Left colon (tissue), 2 donors: ENCODE measurements around the gene MAPK4. TPM values are rescaled to one million over a fixed set of nuclear protein-coding genes. Genes with fewer than 3 reads are reported as not detected.
A peak's percentile ranks its signal among the peaks of the same experiment; 100 is the strongest.
"Not testable (repeated sequence)": the region's sequence is repeated elsewhere in the genome, so short reads cannot be mapped to it uniquely, and the experiment has no call there.

ENCODE experiments used
- ATAC-seq: fragments of 200-7000 bp; cut with Tn5 transposase; one replicate; pipeline ENCODE4 v1.9.1; 2020; ENCODE audit warnings: mild to moderate bottlenecking, moderate library complexity
- DNase-seq, 2 donors: peaks; one replicate each; pipeline ENCODE4 v3.0.0-alpha.2; 2020
- intact Hi-C, 2 donors: fragments of 100-400 bp; cut with DNase I in 1 of 2; cut with micrococcal nuclease in 1 of 2; formaldehyde crosslinking; loops; one replicate each; pipeline versions ENCODE4 v1.11.2 to v1.14.0; 2022; cut with DNase I, micrococcal nuclease
- long read RNA-seq: library from polyadenylated mRNA; unstranded; transcript quantifications from one replicate; pipeline ENCODE4 v2.0.0, GENCODE V29; 2021
- total RNA-seq, 2 donors: library from RNA; stranded (reverse); fragmentation: NEBNext Ultra II Directional; extraction: Animal tissue kit (Norgen Biotek cat#: 25700); gene quantifications; one replicate each; pipeline ENCODE4 v1.2.1, GENCODE V29; 2021
- donor health status: DM: no; HTN: no; CAD: no.
- donor health status: DM: yes; HTN: yes; CAD: no.

Gene MAPK4
- 1 to 10 TPM in 1 of 2 donors, under 1 TPM in 1; 0.12 to 1.6 TPM for total RNA-seq
- long read RNA-seq: 0 reads

- DNase-seq (peak in 1 of 2 donors; percentile 54), ATAC-seq (peak; percentile 93)
- intact Hi-C loops: no loop called here
These were observed at the start of gene MAPK4 for GRCh38 chr18:50559752-50560680. Gene MAPK4, plus strand, starts transcription at chr18:50560087. Its CDS starts 103,872 bp downstream, at chr18:50663959.

DNA sequence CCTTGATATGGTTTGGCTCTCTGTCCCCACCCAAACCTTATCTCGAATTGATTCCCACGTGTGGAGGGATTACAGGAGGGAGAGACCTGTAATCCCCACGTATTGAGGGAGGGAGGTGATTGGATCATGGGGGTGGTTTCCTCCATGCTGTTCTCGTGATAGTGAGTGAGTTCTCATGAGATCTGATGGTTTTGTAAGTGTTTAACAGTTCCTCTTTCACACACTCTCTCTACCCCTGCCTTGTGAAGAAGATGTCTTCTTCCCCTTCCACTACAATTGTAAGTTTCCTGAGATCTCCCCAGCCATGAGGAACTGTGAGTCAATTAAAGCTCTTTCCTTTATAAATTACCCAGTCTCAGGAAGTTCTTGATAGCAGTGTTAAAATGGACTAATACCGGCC lies 42.6 kb upstream of the MAPK4 start:
- intact Hi-C loops, DNase-seq, ATAC-seq: not testable (repeated sequence)

GRCh38 chr18:50518787-50519546 lies 40.9 kb upstream of the MAPK4 start:
- no peak for DNase-seq
- intact Hi-C loops: no loop called here
- no peak for ATAC-seq

DNA sequence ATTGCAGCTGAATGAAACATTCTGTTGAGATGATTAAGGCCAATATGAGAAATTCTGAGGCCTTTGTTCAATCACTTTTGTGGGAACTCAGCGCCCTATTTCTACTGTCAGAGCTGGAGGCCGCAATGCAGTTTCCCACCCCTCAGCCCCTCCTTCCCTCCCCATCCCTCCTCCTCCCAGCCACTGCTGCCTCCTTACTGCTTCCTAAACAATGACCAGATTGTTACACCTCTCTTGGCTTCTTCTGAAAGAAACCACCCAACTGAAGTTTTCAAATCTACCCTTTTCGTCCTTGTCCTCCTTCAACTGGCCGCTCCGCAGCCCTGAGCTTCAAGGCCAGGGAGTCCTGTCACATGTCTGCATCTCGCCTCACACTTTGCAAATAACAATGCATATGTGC lies 36.7 kb upstream of the MAPK4 start:
- intact Hi-C loops: no loop called here
- no peak for ATAC-seq
- no peak for DNase-seq

- DNase-seq (no peak), ATAC-seq (no peak)
- intact Hi-C loops: no loop called here
These were observed 32.1 kb upstream of the MAPK4 start for GRCh38 chr18:50527636-50528307.

GRCh38 chr18:50528806-50529205 lies 31.1 kb upstream of the MAPK4 start:
- intact Hi-C loops: no loop called here
- DNase-seq (no peak), ATAC-seq (no peak)

GRCh38 chr18:50533822-50534221 lies 26.1 kb upstream of the MAPK4 start:
- ATAC-seq, DNase-seq, intact Hi-C loops: not testable (repeated sequence)

DNA sequence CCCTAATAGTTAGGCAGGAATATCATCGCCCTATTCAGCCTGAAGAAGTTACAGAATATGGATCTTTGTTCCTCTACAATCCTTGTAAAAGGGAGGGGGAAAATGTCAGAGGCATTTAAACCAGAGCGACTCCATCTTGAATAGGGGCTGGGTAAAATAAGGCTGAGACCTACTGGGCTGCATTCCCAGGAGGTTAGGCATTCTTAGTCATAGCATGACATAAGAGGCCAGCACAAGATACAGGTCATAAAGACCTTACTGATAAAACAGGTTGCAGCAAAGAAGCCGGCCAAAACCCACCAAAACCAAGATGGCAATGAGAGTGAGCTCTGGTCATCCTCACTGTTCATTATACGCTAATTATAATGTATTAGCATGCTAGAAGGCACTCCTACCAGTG lies 15.4 kb upstream of the MAPK4 start:
- ATAC-seq, intact Hi-C loops, DNase-seq: not testable (repeated sequence)

- intact Hi-C loops: no loop called here
- ATAC-seq (no peak), DNase-seq (no peak)
These were observed 14.0 kb upstream of the MAPK4 start for GRCh38 chr18:50545936-50546335.

DNA sequence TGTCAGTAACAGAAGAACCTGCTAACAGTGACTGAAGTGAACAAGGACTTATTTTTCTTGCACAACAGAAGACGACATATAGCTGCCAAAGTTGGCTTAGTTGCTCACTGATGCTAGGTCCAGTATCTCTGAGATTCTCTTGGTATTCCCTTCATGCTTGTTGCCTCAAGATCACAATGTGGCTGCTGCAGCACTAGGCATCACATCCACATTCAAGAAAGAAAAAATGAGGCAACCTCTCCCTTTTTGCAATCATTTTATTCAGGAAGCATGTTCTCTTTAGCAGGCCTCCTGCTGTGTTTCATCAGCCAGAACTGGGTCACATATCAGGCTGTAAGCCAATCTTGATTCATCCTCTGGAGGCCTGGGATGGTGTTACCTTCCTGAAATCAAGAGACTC lies 11.7 kb upstream of the MAPK4 start:
- intact Hi-C loops: no loop called here
- DNase-seq: no peak
- ATAC-seq: no peak

DNA sequence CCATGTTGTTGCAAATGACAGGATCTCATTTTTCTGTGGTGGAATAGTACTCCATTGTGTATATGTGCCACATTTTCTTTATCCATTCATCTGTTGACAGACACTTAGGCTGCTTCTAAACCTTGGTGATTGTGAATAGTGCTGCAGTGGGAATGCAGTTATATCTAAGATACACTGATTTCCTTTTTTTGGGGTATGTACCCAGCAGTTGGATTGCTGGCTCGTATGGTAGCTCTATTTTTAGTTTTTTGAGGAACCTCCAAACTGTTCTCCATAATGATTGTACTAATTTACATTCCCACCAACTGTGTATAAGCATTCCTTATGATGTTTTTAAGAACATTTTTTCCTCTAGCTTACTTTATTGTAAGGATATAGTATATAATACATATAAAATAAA lies 8.2 kb upstream of the MAPK4 start:
- intact Hi-C loops, ATAC-seq, DNase-seq: not testable (repeated sequence)

DNA sequence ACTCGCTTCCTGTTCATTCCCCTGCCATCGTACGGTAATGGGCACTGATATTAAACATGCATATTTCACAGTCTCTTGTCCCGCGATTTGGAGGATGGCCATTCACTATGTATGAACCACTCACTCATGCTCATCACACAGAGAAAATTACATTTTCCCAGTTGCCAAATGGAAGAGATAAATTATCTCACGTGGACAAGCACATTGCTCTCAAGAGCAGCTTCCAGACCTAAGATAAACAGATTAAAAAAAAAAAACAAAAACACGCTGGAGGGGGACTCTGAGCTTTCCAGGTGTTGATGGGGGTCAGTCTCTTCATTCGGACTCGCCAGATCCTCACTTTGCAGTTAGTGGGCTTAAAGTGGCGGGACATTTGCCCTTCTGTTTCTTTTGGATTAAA lies 1.7 kb upstream of the MAPK4 start:
- ATAC-seq: no peak
- intact Hi-C loops: no loop called here
- no peak for DNase-seq

GRCh38 chr18:50558948-50559751 lies 737 bp upstream of the MAPK4 start:
- DNase-seq (no peak), ATAC-seq (no peak)
- intact Hi-C loops: no loop called here

- DNase-seq: peak in 1 of 2 donors; percentile 18
- intact Hi-C loops: no loop called here
- ATAC-seq: peak; percentile 42
These were observed 1.1 kb downstream of the MAPK4 start for GRCh38 chr18:50560681-50561629.

- DNase-seq, ATAC-seq, intact Hi-C loops: not testable (repeated sequence)
These were observed 2.4 kb downstream of the MAPK4 start for GRCh38 chr18:50562258-50562657.

GRCh38 chr18:50562686-50563085 lies 2.8 kb downstream of the MAPK4 start:
- intact Hi-C loops: no loop called here

GRCh38 chr18:50563376-50563775 lies 3.5 kb downstream of the MAPK4 start:
- intact Hi-C loops: no loop called here

More at GRCh38 chr18:50562686-50563085, 2.8 kb downstream of the MAPK4 start:
- no peak for ATAC-seq
- no peak for DNase-seq

More at GRCh38 chr18:50563376-50563775, 3.5 kb downstream of the MAPK4 start:
- ATAC-seq: no peak
- DNase-seq: no peak
